Spleen (tissue), 11 donors: ENCODE measurements around the gene ADAM23. TPM values are rescaled to one million over a fixed set of nuclear protein-coding genes. Genes with fewer than 3 reads are reported as not detected.
A peak's percentile ranks its signal among the peaks of the same experiment; 100 is the strongest.

ENCODE experiments used
- DNase-seq: peaks from one replicate; pipeline ENCODE4 v3.0.0-alpha.2; 2020
- H3K27ac ChIP-seq, 8 donors: fragments of 200-600 bp; sonication (generic) in 7 of 8; 1 replicate in 4 of 8; 2 replicates in 4 of 8; pipeline versions ENCODE4 v1.5.0 to v1.8.0; 2016 to 2021; ENCODE audit warnings: inconsistent platforms in 4 of 8, mild to moderate bottlenecking in 4 of 8, moderate library complexity in 1 of 8
- H3K27me3 ChIP-seq, 7 donors: fragments of 200-600 bp; sonication (generic) in 6 of 7; replicated peaks in 1 of 7; 1 replicate in 4 of 7; 2 replicates in 3 of 7; pipeline versions ENCODE4 v1.5.0 to v1.8.0; 2016 to 2021; ENCODE audit warnings: inconsistent platforms in 3 of 7, mild to moderate bottlenecking in 1 of 7
- H3K36me3 ChIP-seq, 6 donors: fragments of 200-600 bp; sonication (generic) in 5 of 6; 1 replicate in 4 of 6; 2 replicates in 2 of 6; pipeline versions ENCODE4 v1.5.0 to v1.8.0; 2016 to 2021; ENCODE audit warnings: inconsistent platforms in 2 of 6
- H3K4me1 ChIP-seq, 6 donors: fragments of 200-600 bp; sonication (generic) in 5 of 6; 1 replicate in 3 of 6; 2 replicates in 3 of 6; pipeline versions ENCODE4 v1.5.0 to v1.8.0; 2016 to 2021; ENCODE audit warnings: inconsistent platforms in 3 of 6
- H3K4me3 ChIP-seq, 8 donors: fragments of 200-600 bp; sonication (generic) in 7 of 8; 1 replicate in 4 of 8; 2 replicates in 4 of 8; pipeline versions ENCODE4 v1.5.0 to v1.8.0; 2016 to 2021; ENCODE audit warnings: inconsistent platforms in 4 of 8, mild to moderate bottlenecking in 4 of 8, moderate library complexity in 2 of 8
- H3K9me3 ChIP-seq, 8 donors: fragments of 200-600 bp; sonication (generic) in 7 of 8; 1 replicate in 4 of 8; 2 replicates in 4 of 8; pipeline versions ENCODE4 v1.5.0 to v1.8.0; 2016 to 2021; ENCODE audit warnings: inconsistent platforms in 4 of 8
- CTCF ChIP-seq, 11 experiments: fragments of 200-600 bp in 7 of 11; fragments of 450-650 bp in 4 of 11; sonication (generic) in 4 of 11; IDR thresholded peaks in 8 of 11; conservative IDR thresholded peaks in 3 of 11; 1 replicate in 7 of 11; 2 replicates in 4 of 11; pipeline versions ENCODE4 v1.4.0 to v1.8.0; 2016 to 2021; ENCODE audit warnings: antibody characterized with exemption in 11 of 11, inconsistent platforms in 4 of 11, mild to moderate bottlenecking in 1 of 11
- POLR2A ChIP-seq, 3 donors: fragments of 450-650 bp; IDR thresholded peaks; one replicate each; pipeline ENCODE4 v1.5.1; 2017; ENCODE audit warnings: antibody characterized with exemption in 3 of 3, mild to moderate bottlenecking in 1 of 3
- POLR2AphosphoS5 ChIP-seq, 3 donors: sonication (generic); formaldehyde crosslinking; IDR thresholded peaks; one replicate each; pipeline ENCODE4 v1.5.1; 2017; ENCODE audit warnings: antibody characterized with exemption in 3 of 3
- WGBS, 5 donors: extraction: QIAGEN DNeasy Blood & Tissue Kit in 3 of 5; methylation state at CpG; one replicate each; pipeline versions ENCODE4 v1.1.5 to v1.1.7; 2013 to 2018; 5-methylcytosine and 5-hydroxymethylcytosine counted together
- intact Hi-C: fragments of 100-400 bp; cut with DNase I; formaldehyde crosslinking; loops from one replicate; pipeline ENCODE4 v1.15.0; 2023; ENCODE audit warnings: low total_unique reads
- polyA plus RNA-seq, 3 donors: library from polyadenylated mRNA; stranded (reverse); fragments of 200-250 nt; gene quantifications; one replicate each; pipeline ENCODE4 v1.2.1, GENCODE V29; 2013
- total RNA-seq, 7 donors: library from RNA; depleted of rRNA in 3 of 7; stranded (reverse); fragments of >200 nt in 3 of 7; fragmentation: NEBNext Ultra II Directional in 4 of 7; extraction: Animal tissue kit (Norgen Biotek cat#: 25700) in 4 of 7; gene quantifications; one replicate each; pipeline versions ENCODE4 v1.1.0 to v1.2.1, GENCODE V29; 2016 to 2021
- donor health status: healthy with polysubstance abuse.
- donor health status: DM: no; HTN: no; CAD: no; lungs with moderate emphysema.
- donor health status: DM: no; HTN: no; CAD: no.
- donor health status: Bipolar disorder and iron deficiency.
- donor health status: healthy.
- donor health status: DM: no; HTN: no; CAD: no.
- donor health status: DM: yes; HTN: yes; CAD: no.

The ADAM23 gene
- total and polyA plus RNA-seq, 10 donors, result 0.32 to 2.2 (median 0.86) TPM

GRCh38 chr2:206443735-206444527 lies 599 bp downstream of the ADAM23 start:
- peaks cover 0 to 22% (median 15%) of the 10 kb centered on the region in 6 donors for H3K4me1 ChIP-seq
- no peak for TF ChIP-seq POLR2A (IDR thresholded peaks at IDR 0.05)
- TF ChIP-seq POLR2AphosphoS5 (IDR thresholded peaks at IDR 0.05), result no peak
- TF ChIP-seq CTCF (IDR thresholded peaks at IDR 0.05 in 8 of 11, conservative IDR thresholded peaks at IDR 0.05 in 3 of 11), result no peak
- intact Hi-C loops, result no loop called here
- no peak overlapping the region for H3K27ac ChIP-seq
- no peaks in the 10 kb centered on the region for H3K9me3 ChIP-seq
- DNase-seq, result peak; percentile 75
- no peaks in the 10 kb centered on the region for H3K36me3 ChIP-seq
- 2 to 3% (median 2%) methylated on average over 33 to 77 of the region's 77 CpGs for WGBS, 5 donors
- peaks cover 2 to 95% (median 60%) of the 10 kb centered on the region in 7 donors for H3K27me3 ChIP-seq
- peak overlapping the region; percentile 16 to 73 (median 36) for H3K4me3 ChIP-seq

DNA sequence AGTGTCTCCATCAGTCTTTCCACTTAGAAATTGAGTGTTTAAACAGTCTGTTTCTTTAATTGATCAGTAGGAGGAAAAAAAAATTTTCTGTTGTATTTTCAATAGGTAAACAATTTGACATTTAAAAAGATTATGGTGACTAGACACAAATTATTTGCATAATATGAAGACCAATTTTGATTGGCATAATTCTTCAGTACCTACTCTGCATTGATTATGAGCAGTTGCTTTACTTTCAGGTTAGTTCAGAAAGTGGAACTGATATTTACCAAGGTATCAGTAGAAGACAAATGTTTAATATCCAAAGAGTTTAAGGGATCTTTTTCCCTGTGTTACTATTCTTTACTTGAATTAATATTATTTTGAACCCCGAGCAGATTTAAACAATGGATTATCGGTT lies 2.6 kb downstream of the ADAM23 start:
- no peak for DNase-seq
- H3K27ac ChIP-seq, result no peak overlapping the region
- peaks cover 0 to 22% (median 15%) of the 10 kb centered on the region in 6 donors for H3K4me1 ChIP-seq
- H3K9me3 ChIP-seq, result no peaks in the 10 kb centered on the region
- no peaks in the 10 kb centered on the region for H3K36me3 ChIP-seq
- 90 to 97% (median 93%) methylated on average over 2 of the region's 2 CpGs for WGBS, 5 donors
- TF ChIP-seq POLR2A (IDR thresholded peaks at IDR 0.05) (no peak), POLR2AphosphoS5 (IDR thresholded peaks at IDR 0.05) (no peak), CTCF (IDR thresholded peaks at IDR 0.05 in 8 of 11, conservative IDR thresholded peaks at IDR 0.05 in 3 of 11) (no peak)
- H3K4me3 ChIP-seq, result no peak overlapping the region
- peaks cover 2 to 75% (median 46%) of the 10 kb centered on the region in 7 donors for H3K27me3 ChIP-seq
- intact Hi-C loops, result no loop called here

GRCh38 chr2:206452242-206452641 lies 8.9 kb downstream of the ADAM23 start:
- no peaks in the 10 kb centered on the region for H3K9me3 ChIP-seq
- H3K27ac ChIP-seq, result no peak overlapping the region
- no peaks in the 10 kb centered on the region for H3K4me1 ChIP-seq
- no peaks in the 10 kb centered on the region for H3K36me3 ChIP-seq
- WGBS, 5 donors, result 68 to 90% (median 83%) methylated on average over 1 of the region's 1 CpG
- H3K4me3 ChIP-seq, result no peak overlapping the region
- intact Hi-C loops, result no loop called here
- H3K27me3 ChIP-seq, result peaks cover 0 to 29% (median 0%) of the 10 kb centered on the region in 7 donors
- no peak for DNase-seq
- TF ChIP-seq POLR2A (IDR thresholded peaks at IDR 0.05), result no peak
- TF ChIP-seq CTCF (IDR thresholded peaks at IDR 0.05 in 8 of 11, conservative IDR thresholded peaks at IDR 0.05 in 3 of 11), result no peak
- no peak for TF ChIP-seq POLR2AphosphoS5 (IDR thresholded peaks at IDR 0.05)

DNA sequence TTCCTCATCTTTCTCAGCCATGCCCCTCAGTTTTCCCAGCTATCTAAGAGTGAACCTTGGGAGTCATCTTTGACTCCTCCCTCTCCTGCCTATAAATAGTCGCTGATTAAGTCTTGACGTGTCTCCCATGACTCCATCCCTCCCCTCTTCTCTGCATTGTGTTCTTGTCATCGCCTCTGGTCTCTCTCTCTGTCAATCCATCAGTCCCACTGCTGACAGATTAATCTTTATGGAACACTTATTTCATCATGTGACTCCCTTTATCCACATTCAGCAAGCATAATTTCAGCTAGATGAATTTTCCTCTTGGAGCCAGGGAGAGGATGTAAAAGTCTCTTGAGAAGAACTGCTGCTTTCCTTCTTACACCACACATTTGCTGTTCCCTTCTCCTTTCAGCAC lies 9.4 kb downstream of the ADAM23 start:
- intact Hi-C loops, result no loop called here

More for the DNA sequence above, 9.4 kb downstream of the ADAM23 start:
- Histone ChIP-seq H3K4me3 (no peak overlapping the region), H3K27me3 (peaks cover 0 to 24% (median 0%) of the 10 kb centered on the region in 7 donors), H3K9me3 (no peaks in the 10 kb centered on the region), H3K36me3 (no peaks in the 10 kb centered on the region), H3K4me1 (no peaks in the 10 kb centered on the region), H3K27ac (no peak overlapping the region)
- no peak for DNase-seq
- TF ChIP-seq POLR2AphosphoS5 (IDR thresholded peaks at IDR 0.05), result no peak
- no peak for TF ChIP-seq CTCF (IDR thresholded peaks at IDR 0.05 in 8 of 11, conservative IDR thresholded peaks at IDR 0.05 in 3 of 11)
- WGBS, 5 donors, result 46 to 78% (median 55%) methylated on average over 3 of the region's 3 CpGs
